ENCODE data around the gene SCARB2.

DNA sequence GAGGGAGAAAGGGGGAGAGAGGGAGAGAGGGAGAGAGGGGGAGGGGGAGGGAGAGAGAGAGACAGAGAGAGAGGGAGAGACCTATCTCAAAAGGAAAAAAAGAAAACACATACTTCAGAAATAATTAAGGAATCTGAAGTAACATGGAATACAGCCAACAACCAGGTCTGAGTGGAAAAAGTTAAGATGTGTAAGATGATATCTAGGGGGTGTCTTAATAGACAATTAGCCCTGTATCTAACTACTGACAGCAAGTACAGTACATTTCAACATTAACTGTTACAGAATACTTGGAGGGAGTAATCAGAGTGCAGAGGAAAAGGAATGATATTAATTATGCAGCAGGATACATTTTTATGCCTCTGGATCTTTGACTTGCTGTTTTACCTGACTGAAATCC lies 87.8 kb downstream of the SCARB2 start:
- TF ChIP-seq, protein P1, sequence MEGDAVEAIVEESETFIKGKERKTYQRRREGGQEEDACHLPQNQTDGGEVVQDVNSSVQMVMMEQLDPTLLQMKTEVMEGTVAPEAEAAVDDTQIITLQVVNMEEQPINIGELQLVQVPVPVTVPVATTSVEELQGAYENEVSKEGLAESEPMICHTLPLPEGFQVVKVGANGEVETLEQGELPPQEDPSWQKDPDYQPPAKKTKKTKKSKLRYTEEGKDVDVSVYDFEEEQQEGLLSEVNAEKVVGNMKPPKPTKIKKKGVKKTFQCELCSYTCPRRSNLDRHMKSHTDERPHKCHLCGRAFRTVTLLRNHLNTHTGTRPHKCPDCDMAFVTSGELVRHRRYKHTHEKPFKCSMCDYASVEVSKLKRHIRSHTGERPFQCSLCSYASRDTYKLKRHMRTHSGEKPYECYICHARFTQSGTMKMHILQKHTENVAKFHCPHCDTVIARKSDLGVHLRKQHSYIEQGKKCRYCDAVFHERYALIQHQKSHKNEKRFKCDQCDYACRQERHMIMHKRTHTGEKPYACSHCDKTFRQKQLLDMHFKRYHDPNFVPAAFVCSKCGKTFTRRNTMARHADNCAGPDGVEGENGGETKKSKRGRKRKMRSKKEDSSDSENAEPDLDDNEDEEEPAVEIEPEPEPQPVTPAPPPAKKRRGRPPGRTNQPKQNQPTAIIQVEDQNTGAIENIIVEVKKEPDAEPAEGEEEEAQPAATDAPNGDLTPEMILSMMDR (IDR thresholded peaks at IDR 0.05) = no peak
- TF ChIP-seq POLR2AphosphoS5 (IDR thresholded peaks at IDR 0.05) = no peak
- TF ChIP-seq POLR2A (IDR thresholded peaks at IDR 0.05) = no peak
